Measurements from ENCODE around the gene MCRS1. TPM values are rescaled to one million over a fixed set of nuclear protein-coding genes. Genes with fewer than 3 reads are reported as not detected.
"Not testable (repeated sequence)": the region's sequence is repeated elsewhere in the genome, so short reads cannot be mapped to it uniquely, and the experiment has no call there.

MCRS1 gene
- total RNA-seq, 1 donor from 2014 or later, result 103 TPM

DNA sequence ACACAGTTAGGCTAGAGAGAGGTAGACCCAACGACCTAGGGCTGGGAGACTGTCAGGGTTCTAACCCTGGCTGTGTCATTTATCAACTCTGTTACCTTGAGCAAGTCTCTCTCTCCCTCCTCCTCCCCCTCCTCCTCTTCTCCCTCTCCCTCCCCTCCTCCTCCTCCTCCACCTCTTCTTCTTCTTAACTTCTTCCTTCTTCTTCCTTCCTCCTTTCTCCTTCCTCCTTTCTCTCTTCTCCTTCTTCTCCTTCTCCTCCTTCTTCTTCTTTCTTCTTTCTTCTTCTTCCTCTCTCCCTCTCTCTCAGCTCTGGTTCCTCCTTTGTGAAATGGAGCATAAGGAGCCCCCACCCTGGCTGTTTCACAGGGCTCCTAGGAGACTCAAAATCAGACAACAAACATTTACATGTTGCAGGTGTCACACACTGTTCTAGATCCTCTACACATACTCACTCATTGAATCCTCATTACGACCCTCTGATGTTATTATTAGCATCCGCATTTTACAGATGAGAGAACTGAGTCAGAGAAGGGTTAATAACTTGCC, 31.3 kb downstream of the MCRS1 start:
- DNase-seq, result no peak
- H3K27ac Mint-ChIP-seq (ENCODE audit: unreplicated experiment), result no peak overlapping the region
- peaks cover 12% of the 10 kb centered on the region for H3K27me3 Mint-ChIP-seq (ENCODE audit: unreplicated experiment)
- no peak for TF ChIP-seq CTCF (IDR thresholded peaks at IDR 0.05; ENCODE audit: partially characterized antibody, unreplicated experiment)
- H3K36me3 Mint-ChIP-seq (ENCODE audit: unreplicated experiment), result no peaks in the 10 kb centered on the region
- peaks cover 6% of the 10 kb centered on the region for H3K4me1 Mint-ChIP-seq (ENCODE audit: low read depth, unreplicated experiment)
- no peaks in the 10 kb centered on the region for H3K9me3 Mint-ChIP-seq (ENCODE audit: unreplicated experiment)
- H3K4me3 Mint-ChIP-seq (ENCODE audit: unreplicated experiment), result peak overlapping the region; percentile 82

GRCh38 chr12:49535921-49536525, 31.9 kb downstream of the MCRS1 start:
- H3K36me3 Mint-ChIP-seq (ENCODE audit: unreplicated experiment), result no peaks in the 10 kb centered on the region
- TF ChIP-seq CTCF (IDR thresholded peaks at IDR 0.05; ENCODE audit: partially characterized antibody, unreplicated experiment), result no peak
- peaks cover 6% of the 10 kb centered on the region for H3K27me3 Mint-ChIP-seq (ENCODE audit: unreplicated experiment)
- peaks cover 4% of the 10 kb centered on the region for H3K4me1 Mint-ChIP-seq (ENCODE audit: low read depth, unreplicated experiment)
- no peak overlapping the region for H3K27ac Mint-ChIP-seq (ENCODE audit: unreplicated experiment)
- H3K9me3 Mint-ChIP-seq (ENCODE audit: unreplicated experiment), result no peaks in the 10 kb centered on the region
- no peak overlapping the region for H3K4me3 Mint-ChIP-seq (ENCODE audit: unreplicated experiment)
- no peak for DNase-seq

DNA sequence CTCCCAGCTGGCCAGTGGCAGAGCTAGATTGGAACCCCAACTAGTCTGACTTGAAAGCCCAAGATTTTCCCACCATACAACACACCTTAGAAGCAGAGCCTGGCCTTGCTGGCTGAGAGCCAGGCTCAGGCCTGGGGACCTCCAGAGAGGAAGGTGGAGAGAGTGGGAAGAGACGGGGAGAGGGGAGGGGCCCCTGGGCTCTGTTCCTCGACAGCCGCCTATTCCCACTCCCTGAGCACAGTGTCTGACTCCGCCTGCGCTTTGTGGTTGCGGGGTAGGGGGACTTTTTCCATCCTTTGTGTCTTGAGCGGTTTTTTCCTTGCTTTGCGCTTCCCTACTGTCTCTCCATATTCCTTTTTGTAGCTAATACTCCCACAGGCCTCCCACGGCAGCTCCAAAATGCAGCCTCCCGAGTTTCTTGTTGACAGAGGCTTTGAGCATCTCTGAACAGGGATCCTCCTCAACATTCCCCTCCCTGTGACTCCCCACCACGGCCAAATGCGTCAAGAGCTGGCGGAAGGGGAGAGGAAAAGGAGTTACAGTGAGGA, 33.1 kb downstream of the MCRS1 start:
- DNase-seq, result no peak
- Mint-ChIP-seq H3K27me3 (ENCODE audit: unreplicated experiment) (peaks cover 3% of the 10 kb centered on the region), H3K4me3 (ENCODE audit: unreplicated experiment) (no peak overlapping the region), H3K27ac (ENCODE audit: unreplicated experiment) (no peak overlapping the region), H3K36me3 (ENCODE audit: unreplicated experiment) (no peaks in the 10 kb centered on the region), H3K4me1 (ENCODE audit: low read depth, unreplicated experiment) (no peaks in the 10 kb centered on the region), H3K9me3 (ENCODE audit: unreplicated experiment) (no peaks in the 10 kb centered on the region)
- TF ChIP-seq CTCF (IDR thresholded peaks at IDR 0.05; ENCODE audit: partially characterized antibody, unreplicated experiment), result no peak

DNA sequence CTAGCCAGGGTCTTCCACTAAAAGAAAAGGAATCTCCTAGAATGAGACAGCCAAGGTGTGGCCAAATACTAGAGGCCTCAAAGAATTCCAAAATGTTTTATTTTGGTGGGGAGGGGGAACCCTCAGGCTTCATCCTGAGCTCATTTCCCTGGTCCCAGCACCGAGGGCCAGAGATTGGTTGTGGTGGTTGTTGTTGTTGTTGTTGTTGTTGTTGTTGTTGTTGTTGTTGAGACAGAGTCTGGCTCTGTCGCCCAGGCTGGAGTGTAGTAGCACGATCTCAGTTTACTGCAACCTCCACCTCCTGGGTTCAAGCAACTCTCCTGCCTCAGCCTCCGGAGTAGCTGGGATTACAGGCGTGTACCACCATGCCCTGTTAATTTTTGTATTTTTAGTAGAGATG, 33.8 kb downstream of the MCRS1 start:
- H3K27ac Mint-ChIP-seq (ENCODE audit: unreplicated experiment); H3K9me3 Mint-ChIP-seq (ENCODE audit: unreplicated experiment); H3K36me3 Mint-ChIP-seq (ENCODE audit: unreplicated experiment); H3K4me3 Mint-ChIP-seq (ENCODE audit: unreplicated experiment); H3K27me3 Mint-ChIP-seq (ENCODE audit: unreplicated experiment); DNase-seq; H3K4me1 Mint-ChIP-seq (ENCODE audit: low read depth, unreplicated experiment): not testable (repeated sequence)

DNA sequence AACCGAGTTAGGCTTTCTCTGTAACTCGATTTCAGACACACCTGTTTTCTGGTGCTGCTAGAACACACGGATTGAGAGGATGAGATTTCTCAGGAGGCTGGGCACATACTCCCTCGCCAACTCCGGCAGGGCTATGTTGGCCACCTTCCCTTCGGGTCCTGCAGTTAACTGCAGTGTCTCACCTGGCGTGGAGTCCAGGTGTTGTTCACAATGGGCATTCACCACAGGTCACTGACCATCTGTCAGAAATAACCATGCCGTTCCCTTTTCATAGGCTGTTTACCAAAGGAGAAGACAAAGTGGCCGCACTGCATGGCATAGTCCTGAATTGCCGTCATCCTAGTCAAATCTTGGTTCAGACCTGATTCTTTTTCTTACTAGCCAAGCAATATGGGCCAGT, 34.6 kb downstream of the MCRS1 start:
- no peak for TF ChIP-seq CTCF (IDR thresholded peaks at IDR 0.05; ENCODE audit: partially characterized antibody, unreplicated experiment)
- H3K27me3 Mint-ChIP-seq (ENCODE audit: unreplicated experiment), result peaks cover 3% of the 10 kb centered on the region
- H3K4me1 Mint-ChIP-seq (ENCODE audit: low read depth, unreplicated experiment), result no peaks in the 10 kb centered on the region
- no peak overlapping the region for H3K4me3 Mint-ChIP-seq (ENCODE audit: unreplicated experiment)
- no peak for DNase-seq
- H3K36me3 Mint-ChIP-seq (ENCODE audit: unreplicated experiment), result peaks cover 4% of the 10 kb centered on the region
- H3K9me3 Mint-ChIP-seq (ENCODE audit: unreplicated experiment), result no peaks in the 10 kb centered on the region
- no peak overlapping the region for H3K27ac Mint-ChIP-seq (ENCODE audit: unreplicated experiment)

Measured in glutamatergic neuron (in vitro differentiated cells).